ENCODE data around the gene MYO1E.

MYO1E gene

GRCh38 chr15:59229015-59229414, 143.7 kb downstream of the MYO1E start:
- no peak for DNase-seq (ENCODE audit: low spot score)

- DNase-seq (ENCODE audit: low spot score) = no peak
These were observed 145.7 kb downstream of the MYO1E start for GRCh38 chr15:59227021-59227420.

GRCh38 chr15:59224474-59224873, 148.2 kb downstream of the MYO1E start:
- no peak for DNase-seq (ENCODE audit: low spot score)

GRCh38 chr15:59223736-59224135, 148.9 kb downstream of the MYO1E start:
- DNase-seq (ENCODE audit: low spot score) = no peak

- no peak for DNase-seq (ENCODE audit: low spot score)
These were observed 149.6 kb downstream of the MYO1E start for GRCh38 chr15:59222906-59223550.

- DNase-seq (ENCODE audit: low spot score) = no peak
These were observed 150.9 kb downstream of the MYO1E start for GRCh38 chr15:59221511-59222505.

- no peak for DNase-seq (ENCODE audit: low spot score)
These were observed 154.0 kb downstream of the MYO1E start for GRCh38 chr15:59218710-59219109.

GRCh38 chr15:59217876-59218498, 154.7 kb downstream of the MYO1E start:
- no peak for DNase-seq (ENCODE audit: low spot score)

GRCh38 chr15:59216911-59217310, 155.8 kb downstream of the MYO1E start:
- DNase-seq (ENCODE audit: low spot score) = no peak

GRCh38 chr15:59210186-59210585, 162.5 kb downstream of the MYO1E start:
- no peak for DNase-seq (ENCODE audit: low spot score)

- DNase-seq (ENCODE audit: low spot score) = no peak
These were observed 163.9 kb downstream of the MYO1E start for GRCh38 chr15:59208613-59209249.

- DNase-seq (ENCODE audit: low spot score) = no peak
These were observed 166.0 kb downstream of the MYO1E start, which contains the start of gene LDHAL6B for GRCh38 chr15:59206623-59207183. Gene LDHAL6B (plus strand): TSS chr15:59206843. CDS start chr15:59206941, 98 bp downstream.

GRCh38 chr15:59205839-59206622, 166.6 kb downstream of the MYO1E start:
- no peak for DNase-seq (ENCODE audit: low spot score)

- DNase-seq (ENCODE audit: low spot score) = no peak
These were observed 169.0 kb downstream of the MYO1E start for GRCh38 chr15:59203657-59204056.

GRCh38 chr15:59203008-59203407, 169.7 kb downstream of the MYO1E start:
- no peak for DNase-seq (ENCODE audit: low spot score)

GRCh38 chr15:59200560-59200959, 172.1 kb downstream of the MYO1E start:
- no peak for DNase-seq (ENCODE audit: low spot score)

GRCh38 chr15:59199626-59200465, 172.8 kb downstream of the MYO1E start:
- DNase-seq (ENCODE audit: low spot score) = no peak

GRCh38 chr15:59197454-59197853, 175.2 kb downstream of the MYO1E start:
- DNase-seq (ENCODE audit: low spot score) = no peak

GRCh38 chr15:59196416-59196815, 176.3 kb downstream of the MYO1E start:
- DNase-seq (ENCODE audit: low spot score) = no peak
